Ovary (tissue), 10 donors: ENCODE data around the gene CCDC194. TPM values are rescaled to one million over a fixed set of nuclear protein-coding genes. Genes with fewer than 3 reads are reported as not detected.

Experiments used
- DNase-seq, 5 donors: peaks; one replicate each; pipeline ENCODE4 v3.0.0-alpha.2; 2019 to 2020
- H3K27ac ChIP-seq, 2 donors: fragments of 200-600 bp; one replicate each; pipeline versions ENCODE4 v1.5.1 to v1.8.0; 2019 to 2022
- H3K27me3 ChIP-seq: fragments of 200-600 bp; one replicate; pipeline ENCODE4 v1.8.0; 2022
- H3K36me3 ChIP-seq: fragments of 200-600 bp; sonication (generic); one replicate; pipeline ENCODE4 v1.5.1; 2019
- H3K4me1 ChIP-seq: one replicate; pipeline ENCODE4 v1.8.1; 2013; ENCODE audit warnings: mild to moderate bottlenecking, moderate library complexity; ENCODE audit not compliant: insufficient read depth
- H3K4me3 ChIP-seq: fragments of 200-600 bp; sonication (generic); one replicate; pipeline ENCODE4 v1.5.1; 2017
- H3K9me3 ChIP-seq, 2 donors: fragments of 200-600 bp in 1 of 2; sonication (generic) in 1 of 2; one replicate each; pipeline versions ENCODE4 v1.5.1 to v1.8.1; 2013 to 2019; ENCODE audit warnings: mild to moderate bottlenecking in 1 of 2, moderate library complexity in 1 of 2
- CTCF ChIP-seq, 3 donors: fragments of 450-650 bp in 2 of 3; fragments of 200-600 bp in 1 of 3; IDR thresholded peaks; one replicate each; pipeline versions ENCODE4 v1.5.1 to v1.8.0; 2016 to 2022; ENCODE audit warnings: antibody characterized with exemption in 3 of 3, mild to moderate bottlenecking in 1 of 3
- EP300 ChIP-seq: sonication (generic); formaldehyde crosslinking; IDR thresholded peaks from one replicate; pipeline ENCODE4 v1.6.1; 2017; ENCODE audit warnings: antibody characterized with exemption
- POLR2A ChIP-seq: fragments of 450-650 bp; IDR thresholded peaks from one replicate; pipeline ENCODE4 v1.6.1; 2017; ENCODE audit warnings: antibody characterized with exemption, mild to moderate bottlenecking, moderate library complexity
- WGBS, 3 donors: extraction: QIAGEN DNeasy Blood & Tissue Kit in 1 of 3; methylation state at CpG; one replicate each; pipeline versions ENCODE4 v1.1.5 to v1.1.7; 2013 to 2017; 5-methylcytosine and 5-hydroxymethylcytosine counted together
- intact Hi-C, 4 donors: fragments of 100-400 bp; cut with DNase I; formaldehyde crosslinking; loops; one replicate each; pipeline versions ENCODE4 v1.11.0 to v1.15.1; 2022 to 2023
- long read RNA-seq, 3 donors: library from polyadenylated mRNA in 2 of 3; unstranded in 2 of 3; transcript quantifications; one replicate each; pipeline ENCODE4 v2.0.0 and lab custom pipeline, GENCODE V29; 2021 to 2026
- polyA plus RNA-seq, 2 donors: library from polyadenylated mRNA; stranded (reverse); fragments of 200-250 nt in 1 of 2; fragments of 350-450 nt in 1 of 2; fragmentation: Illumina TruSeq in 1 of 2; extraction: RNeasy Lipid Tissue Mini Kit (QIAGEN cat#74804) in 1 of 2; gene quantifications; one replicate each; pipeline ENCODE4 v1.2.3, GENCODE V29; 2013 to 2014
- total RNA-seq, 7 donors: library from RNA; depleted of rRNA in 2 of 7; stranded (reverse); fragments of >200 nt in 2 of 7; fragmentation: NEBNext Ultra II Directional in 3 of 7; extraction: Animal tissue kit (Norgen Biotek cat#: 25700) in 3 of 7; gene quantifications; one replicate each; pipeline versions ENCODE4 v1.1.0 to v1.2.4, GENCODE V29; 2016 to 2023
- donor health status: DM: no; HTN: no; CAD: no; lungs with moderate emphysema.
- donor health status: DM: no; HTN: no; CAD: no.
- donor health status: Bipolar disorder and iron deficiency.
- donor health status: DM: yes; HTN: yes; CAD: no.
- donor health status: DM: no; HTN: no; CAD: no.
- donor health status: DM: yes; HTN: yes; CAD: no.

Gene CCDC194
- total RNA-seq = 10 to 100 TPM in 1 of 7 donors, 1 to 10 TPM in 5, under 1 TPM in 1; 0.69 to 13.6 (median 6.1) TPM
- polyA plus RNA-seq = 1 to 10 TPM; 1.2 to 1.8 TPM
- long read RNA-seq, donor 1 = 0 reads
- long read RNA-seq, donor 2, partial matches to known transcripts = 0 of 1 reads
- long read RNA-seq, donor 2, other reads (novel, unspliced or antisense) = 0 of 1 reads
- long read RNA-seq, donor 3, partial matches to known transcripts = 1 of 1 reads
- long read RNA-seq, donor 3, other reads (novel, unspliced or antisense) = 0 of 1 reads

GRCh38 chr19:17393914-17394313 lies at the start of gene CCDC194:
Gene CCDC194 (minus strand): TSS chr19:17394196. CDS start chr19:17394158, 38 bp downstream.
- peak within 1 kb of the TSS in 1 of 2 donors; percentile 28 for H3K27ac ChIP-seq
- H3K9me3 ChIP-seq = no peaks in the 10 kb centered on the region
- peaks cover 11% of the 10 kb centered on the region for H3K4me1 ChIP-seq
- H3K4me3 ChIP-seq = no peak within 1 kb of the TSS
- peak in 4 of 5 donors; percentile 53 to 71 (median 62) for DNase-seq
- H3K27me3 ChIP-seq = no peaks in the 10 kb centered on the region
- 3 to 36% (median 5%) methylated on average over 39 to 41 of the region's 41 CpGs for WGBS, 3 donors
- H3K36me3 ChIP-seq = no peaks in the 10 kb centered on the region
- peak; percentile 17 for TF ChIP-seq POLR2A
- no peak for TF ChIP-seq EP300
- intact Hi-C loops = loop anchor here in 3 of 4 donors (5.0 to 10.0 kb wide), 2 partner anchors 71 to 73 kb away; partner anchors contain the start of gene NXNL1 (in 1 of the 3)

GRCh38 chr19:17441241-17442021 lies 47.4 kb upstream of the CCDC194 start:
- 20 to 40% (median 30%) methylated on average over 8 of the region's 8 CpGs for WGBS, 3 donors
- Histone ChIP-seq H3K9me3 (no peaks in the 10 kb centered on the region), H3K27ac (peak overlapping the region; percentile 19 to 26), H3K27me3 (no peaks in the 10 kb centered on the region), H3K36me3 (no peaks in the 10 kb centered on the region), H3K4me3 (no peak overlapping the region), H3K4me1 (no peaks in the 10 kb centered on the region)
- TF ChIP-seq CTCF (IDR thresholded peaks at IDR 0.05) (peak in 1 of 3 donors; percentile 24), POLR2A (no peak), EP300 (no peak)
- no peak for DNase-seq
- intact Hi-C loops = no loop called here

GRCh38 chr19:17436874-17437267 lies 42.9 kb upstream of the CCDC194 start:
- Histone ChIP-seq H3K4me1 (no peaks in the 10 kb centered on the region), H3K9me3 (no peaks in the 10 kb centered on the region), H3K36me3 (no peaks in the 10 kb centered on the region), H3K27ac (no peak overlapping the region), H3K4me3 (no peak overlapping the region), H3K27me3 (no peaks in the 10 kb centered on the region)
- TF ChIP-seq CTCF (IDR thresholded peaks at IDR 0.05) = no peak
- TF ChIP-seq EP300 = no peak
- TF ChIP-seq POLR2A = no peak
- WGBS, 3 donors = 78 to 86% (median 79%) methylated on average over 7 of the region's 7 CpGs
- intact Hi-C loops = no loop called here
- DNase-seq = no peak

- Histone ChIP-seq H3K9me3 (no peaks in the 10 kb centered on the region), H3K27ac (no peak overlapping the region), H3K4me3 (no peak overlapping the region), H3K36me3 (no peaks in the 10 kb centered on the region), H3K27me3 (no peaks in the 10 kb centered on the region), H3K4me1 (no peaks in the 10 kb centered on the region)
- TF ChIP-seq CTCF (IDR thresholded peaks at IDR 0.05) (no peak), POLR2A (no peak), EP300 (no peak)
- 95 to 96% (median 96%) methylated on average over 25 of the region's 25 CpGs for WGBS, 3 donors
- DNase-seq = no peak
- intact Hi-C loops = no loop called here
These were observed 42.3 kb upstream of the CCDC194 start for GRCh38 chr19:17436094-17436873.
